ENCODE results near the gene TGFB1.
A peak's percentile ranks its signal among the peaks of the same experiment; 100 is the strongest.

Gene TGFB1

DNA sequence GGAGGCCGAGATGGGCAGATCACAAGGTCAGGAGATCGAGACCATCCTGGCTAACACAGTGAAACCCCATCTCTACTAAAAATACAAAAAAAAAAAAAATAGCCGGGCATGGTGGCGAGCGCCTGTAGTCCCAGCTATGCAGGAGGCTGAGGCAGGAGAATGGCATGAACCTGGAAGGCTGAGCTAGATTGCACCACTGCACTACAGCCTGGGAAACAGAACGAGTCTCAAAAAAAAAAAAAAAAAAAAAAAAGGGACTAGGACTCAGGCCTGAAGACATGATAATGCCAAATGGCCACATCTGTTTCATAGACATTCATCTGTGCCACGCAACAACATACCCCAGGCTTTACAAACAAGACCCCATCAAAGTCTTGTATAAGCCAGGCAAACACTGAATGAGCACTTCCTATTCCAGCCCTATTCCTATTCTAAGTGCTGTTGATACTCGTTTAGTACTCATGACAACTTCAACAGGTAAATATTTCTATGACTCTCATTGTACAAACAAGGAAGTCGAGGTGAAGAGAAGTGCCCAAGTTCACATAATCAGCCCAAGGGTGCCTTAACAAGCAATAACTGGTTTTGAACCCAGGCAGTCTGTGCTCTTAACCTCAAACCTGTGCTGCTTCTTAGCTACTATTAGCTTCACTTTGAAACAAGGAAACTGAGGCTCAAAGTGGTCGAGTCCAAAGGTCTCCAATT, 8.6 kb upstream of the TGFB1 start:
- Histone ChIP-seq H3K27me3 (ENCODE audit: insufficient read depth, insufficient read length) (no peaks in the 10 kb centered on the region), H3K9ac (ENCODE audit: insufficient read length, low read depth) (no peak overlapping the region), H3K4me1 (ENCODE audit: insufficient read depth, insufficient read length) (peaks cover 5% of the 10 kb centered on the region), H3K4me3 (ENCODE audit: insufficient read length, low read depth) (no peak overlapping the region), H3K9me3 (ENCODE audit: insufficient read depth, low read length) (no peaks in the 10 kb centered on the region), H3K36me3 (ENCODE audit: insufficient read depth, insufficient read length, low read length) (peaks cover 10% of the 10 kb centered on the region)
- TF ChIP-seq YY1 (IDR thresholded peaks at IDR 0.05; ENCODE audit: insufficient read depth, insufficient read length) = no peak
- DNase-seq (ENCODE audit: low read depth, low spot score) = no peak

DNA sequence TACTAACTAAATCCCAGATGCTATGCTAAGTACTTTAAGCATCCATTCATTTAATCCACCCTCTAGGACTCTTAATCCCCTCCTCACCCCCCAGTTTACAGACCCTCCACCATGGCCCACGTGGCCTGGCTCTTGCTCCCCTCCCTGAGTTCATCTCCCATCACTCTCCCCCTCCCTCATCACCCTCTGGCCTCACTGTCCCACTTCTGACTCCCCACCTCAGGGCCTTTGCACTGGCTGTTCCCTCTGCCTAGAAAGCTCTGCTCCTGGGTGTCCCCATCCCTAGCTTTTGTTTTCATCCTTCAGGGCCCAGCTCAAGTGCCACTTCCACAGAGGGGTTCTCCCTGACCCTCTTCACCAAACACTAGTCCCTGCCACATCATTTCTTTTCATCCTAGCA, 6.0 kb upstream of the TGFB1 start:
- DNase-seq (ENCODE audit: low read depth, low spot score) = no peak
- peaks cover 5% of the 10 kb centered on the region for H3K4me1 ChIP-seq (ENCODE audit: insufficient read depth, insufficient read length)
- H3K27me3 ChIP-seq (ENCODE audit: insufficient read depth, insufficient read length) = no peaks in the 10 kb centered on the region
- no peak overlapping the region for H3K4me3 ChIP-seq (ENCODE audit: insufficient read length, low read depth)
- H3K9me3 ChIP-seq (ENCODE audit: insufficient read depth, low read length) = no peaks in the 10 kb centered on the region
- no peak overlapping the region for H3K9ac ChIP-seq (ENCODE audit: insufficient read length, low read depth)
- H3K36me3 ChIP-seq (ENCODE audit: insufficient read depth, insufficient read length, low read length) = peaks cover 10% of the 10 kb centered on the region
- TF ChIP-seq ZNF274 (IDR thresholded peaks at IDR 0.05; ENCODE audit: low read depth, low read length) (no peak), SUZ12 (IDR thresholded peaks at IDR 0.05; ENCODE audit: extremely low read depth, insufficient read depth, insufficient read length) (no peak), YY1 (IDR thresholded peaks at IDR 0.05; ENCODE audit: insufficient read depth, insufficient read length) (no peak)

DNA sequence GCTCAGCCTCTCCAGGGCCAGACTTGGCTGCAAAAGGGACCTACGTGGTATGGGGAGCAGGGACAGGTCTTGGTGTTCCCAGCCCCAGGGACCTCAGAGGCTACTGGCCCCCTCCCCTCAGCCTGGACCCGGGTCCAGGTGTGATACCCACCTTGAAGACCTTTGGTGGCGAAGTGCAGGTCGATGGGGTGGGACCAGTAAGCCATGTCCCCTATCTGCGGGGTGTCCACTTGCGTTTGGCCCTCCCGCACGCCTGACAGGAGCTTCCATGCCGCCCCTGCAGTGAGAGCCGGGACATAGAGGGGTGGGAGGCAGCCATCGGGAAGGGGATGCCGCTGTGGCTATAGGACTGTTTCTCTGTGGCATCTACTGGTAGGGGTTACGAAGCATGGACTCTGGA, 4.0 kb upstream of the TGFB1 start:
- H3K36me3 ChIP-seq (ENCODE audit: insufficient read depth, insufficient read length, low read length) = peaks cover 12% of the 10 kb centered on the region
- H3K4me1 ChIP-seq (ENCODE audit: insufficient read depth, insufficient read length) = peaks cover 10% of the 10 kb centered on the region
- TF ChIP-seq ZNF274 (IDR thresholded peaks at IDR 0.05; ENCODE audit: low read depth, low read length) = no peak
- TF ChIP-seq YY1 (IDR thresholded peaks at IDR 0.05; ENCODE audit: insufficient read depth, insufficient read length) = no peak
- no peak for TF ChIP-seq SUZ12 (IDR thresholded peaks at IDR 0.05; ENCODE audit: extremely low read depth, insufficient read depth, insufficient read length)
- H3K4me3 ChIP-seq (ENCODE audit: insufficient read length, low read depth) = no peak overlapping the region
- H3K27me3 ChIP-seq (ENCODE audit: insufficient read depth, insufficient read length) = peaks cover 4% of the 10 kb centered on the region
- no peak overlapping the region for H3K9ac ChIP-seq (ENCODE audit: insufficient read length, low read depth)
- no peak for DNase-seq (ENCODE audit: low read depth, low spot score)
- no peaks in the 10 kb centered on the region for H3K9me3 ChIP-seq (ENCODE audit: insufficient read depth, low read length)

DNA sequence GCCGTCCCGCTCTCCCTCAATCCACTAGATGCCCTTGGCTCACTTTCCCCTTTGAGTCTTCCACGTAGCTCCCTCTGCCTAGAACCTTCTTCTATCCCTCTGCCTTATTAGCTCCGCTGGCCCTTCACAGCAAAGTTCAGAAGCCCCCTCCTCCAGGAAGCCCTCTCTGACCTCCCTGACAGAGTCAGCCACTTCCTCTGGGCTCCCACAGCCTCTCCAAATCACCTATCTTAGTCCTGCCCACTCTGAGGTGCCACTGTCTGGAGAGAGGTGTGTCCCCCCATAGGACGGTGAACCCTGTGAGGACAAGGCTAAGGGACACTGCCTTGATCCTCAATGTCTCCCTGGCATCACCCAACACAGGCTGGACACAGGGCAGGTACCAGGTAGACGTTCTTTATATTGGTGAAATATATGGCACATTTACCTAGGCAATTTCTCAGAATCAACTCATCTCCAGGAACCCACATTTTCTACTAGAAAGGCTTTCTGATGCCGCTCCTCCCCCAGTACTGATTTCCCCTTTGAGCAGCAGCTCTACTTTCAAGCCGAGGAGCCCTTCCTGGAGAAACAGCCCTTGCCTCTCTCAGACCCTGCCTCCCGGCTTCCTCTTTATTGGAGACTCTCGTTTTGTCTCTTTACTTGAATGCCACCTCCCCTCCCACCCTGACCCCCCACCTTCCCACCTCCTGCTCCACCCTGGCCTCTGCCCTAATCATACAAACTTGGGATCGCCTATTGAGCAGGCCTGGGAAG, 3.4 kb upstream of the TGFB1 start:
- H3K36me3 ChIP-seq (ENCODE audit: insufficient read depth, insufficient read length, low read length) = peaks cover 12% of the 10 kb centered on the region
- H3K4me3 ChIP-seq (ENCODE audit: insufficient read length, low read depth) = no peak overlapping the region
- no peaks in the 10 kb centered on the region for H3K9me3 ChIP-seq (ENCODE audit: insufficient read depth, low read length)
- DNase-seq (ENCODE audit: low read depth, low spot score) = no peak
- peaks cover 8% of the 10 kb centered on the region for H3K27me3 ChIP-seq (ENCODE audit: insufficient read depth, insufficient read length)
- no peak for TF ChIP-seq ZNF274 (IDR thresholded peaks at IDR 0.05; ENCODE audit: low read depth, low read length)
- TF ChIP-seq YY1 (IDR thresholded peaks at IDR 0.05; ENCODE audit: insufficient read depth, insufficient read length) = no peak
- no peak for TF ChIP-seq SUZ12 (IDR thresholded peaks at IDR 0.05; ENCODE audit: extremely low read depth, insufficient read depth, insufficient read length)
- H3K4me1 ChIP-seq (ENCODE audit: insufficient read depth, insufficient read length) = peaks cover 10% of the 10 kb centered on the region
- H3K9ac ChIP-seq (ENCODE audit: insufficient read length, low read depth) = no peak overlapping the region

DNA sequence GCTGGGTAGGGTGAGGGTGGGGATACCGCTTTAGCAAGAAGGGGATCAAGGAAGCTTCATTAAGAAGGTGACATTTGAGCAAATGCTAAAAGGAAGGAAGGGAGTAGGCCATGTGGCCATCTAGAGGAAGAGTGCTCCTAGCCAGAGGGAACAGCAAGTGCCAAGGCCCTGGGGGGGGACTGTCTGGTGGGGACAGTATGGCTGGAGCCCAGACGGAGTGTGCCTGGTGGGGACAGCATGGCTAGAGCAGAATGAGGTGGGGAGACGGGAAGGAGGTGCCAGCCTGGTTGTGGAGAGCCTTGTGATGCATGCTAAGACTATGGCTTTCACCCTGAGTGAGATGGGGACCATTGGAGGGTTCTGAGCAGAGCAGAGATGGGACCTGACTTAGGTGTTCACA, 2.1 kb upstream of the TGFB1 start:
- H3K4me1 ChIP-seq (ENCODE audit: insufficient read depth, insufficient read length) = peaks cover 13% of the 10 kb centered on the region
- peaks cover 21% of the 10 kb centered on the region for H3K27me3 ChIP-seq (ENCODE audit: insufficient read depth, insufficient read length)
- H3K9me3 ChIP-seq (ENCODE audit: insufficient read depth, low read length) = no peaks in the 10 kb centered on the region
- TF ChIP-seq SUZ12 (IDR thresholded peaks at IDR 0.05; ENCODE audit: extremely low read depth, insufficient read depth, insufficient read length) = no peak
- TF ChIP-seq YY1 (IDR thresholded peaks at IDR 0.05; ENCODE audit: insufficient read depth, insufficient read length) = no peak
- TF ChIP-seq ZNF274 (IDR thresholded peaks at IDR 0.05; ENCODE audit: low read depth, low read length) = no peak
- no peak overlapping the region for H3K9ac ChIP-seq (ENCODE audit: insufficient read length, low read depth)
- no peak overlapping the region for H3K4me3 ChIP-seq (ENCODE audit: insufficient read length, low read depth)
- DNase-seq (ENCODE audit: low read depth, low spot score) = no peak
- H3K36me3 ChIP-seq (ENCODE audit: insufficient read depth, insufficient read length, low read length) = peaks cover 7% of the 10 kb centered on the region

DNA sequence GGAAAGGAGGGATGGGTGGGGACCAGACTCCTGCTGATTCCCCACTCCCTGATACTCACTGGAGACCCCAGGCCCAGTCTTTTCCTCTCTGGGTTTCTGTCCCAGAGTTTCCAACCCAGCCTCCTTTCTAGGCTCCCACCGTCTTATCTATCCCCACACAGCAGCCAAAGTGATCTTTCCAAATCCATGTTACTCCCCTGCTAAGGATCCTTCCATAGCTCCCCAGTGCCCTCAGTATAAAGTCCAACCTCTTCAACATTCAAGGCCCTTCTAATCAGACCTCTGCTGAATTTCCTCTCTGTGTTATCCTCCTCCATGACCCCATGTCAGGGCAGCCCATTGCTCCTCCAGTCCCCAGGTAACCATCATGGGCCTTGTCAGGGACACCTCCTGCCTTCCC, 1.3 kb upstream of the TGFB1 start:
- Histone ChIP-seq H3K27me3 (ENCODE audit: insufficient read depth, insufficient read length) (peaks cover 26% of the 10 kb centered on the region), H3K9ac (ENCODE audit: insufficient read length, low read depth) (no peak overlapping the region), H3K4me1 (ENCODE audit: insufficient read depth, insufficient read length) (peaks cover 13% of the 10 kb centered on the region), H3K36me3 (ENCODE audit: insufficient read depth, insufficient read length, low read length) (peaks cover 7% of the 10 kb centered on the region), H3K4me3 (ENCODE audit: insufficient read length, low read depth) (no peak overlapping the region), H3K9me3 (ENCODE audit: insufficient read depth, low read length) (no peaks in the 10 kb centered on the region)
- DNase-seq (ENCODE audit: low read depth, low spot score) = no peak
- TF ChIP-seq YY1 (IDR thresholded peaks at IDR 0.05; ENCODE audit: insufficient read depth, insufficient read length) (no peak), ZNF274 (IDR thresholded peaks at IDR 0.05; ENCODE audit: low read depth, low read length) (no peak), SUZ12 (IDR thresholded peaks at IDR 0.05; ENCODE audit: extremely low read depth, insufficient read depth, insufficient read length) (no peak)

DNA sequence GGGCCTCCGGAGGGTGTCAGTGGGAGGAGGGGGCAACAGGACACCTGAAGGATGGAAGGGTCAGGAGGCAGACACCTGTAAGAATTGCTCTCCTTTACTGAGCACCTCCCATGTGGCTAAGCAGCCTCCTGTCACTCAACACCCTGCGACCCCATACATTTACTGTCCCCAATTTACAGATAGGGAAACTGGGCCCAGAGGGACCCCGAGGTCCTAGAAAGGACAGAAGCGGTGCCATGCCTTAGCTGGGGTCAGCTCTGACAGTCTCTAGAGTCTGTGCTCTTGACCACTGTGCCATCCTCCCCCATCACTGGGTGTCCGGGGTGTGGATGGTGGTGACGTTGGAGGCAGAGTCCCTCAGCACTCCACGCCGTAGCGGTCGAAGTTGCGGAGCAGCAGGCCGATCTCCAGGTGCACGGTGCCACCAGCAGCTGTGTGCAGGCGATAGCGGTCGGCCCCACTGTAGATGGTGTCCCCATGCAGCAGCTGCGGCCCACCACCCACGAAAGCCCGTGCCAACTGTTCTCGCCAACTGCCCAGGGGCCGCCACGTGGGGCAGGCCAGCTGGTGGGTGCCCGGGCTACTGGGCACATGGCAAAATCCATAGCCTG, 726 bp upstream of the TGFB1 start:
- TF ChIP-seq SUZ12 (IDR thresholded peaks at IDR 0.05; ENCODE audit: extremely low read depth, insufficient read depth, insufficient read length) (no peak), ZNF274 (IDR thresholded peaks at IDR 0.05; ENCODE audit: low read depth, low read length) (no peak), YY1 (IDR thresholded peaks at IDR 0.05; ENCODE audit: insufficient read depth, insufficient read length) (no peak)
- Histone ChIP-seq H3K4me3 (ENCODE audit: insufficient read length, low read depth) (peak overlapping the region; percentile 27), H3K4me1 (ENCODE audit: insufficient read depth, insufficient read length) (peaks cover 13% of the 10 kb centered on the region), H3K36me3 (ENCODE audit: insufficient read depth, insufficient read length, low read length) (peaks cover 7% of the 10 kb centered on the region), H3K27me3 (ENCODE audit: insufficient read depth, insufficient read length) (peaks cover 26% of the 10 kb centered on the region), H3K9me3 (ENCODE audit: insufficient read depth, low read length) (no peaks in the 10 kb centered on the region), H3K9ac (ENCODE audit: insufficient read length, low read depth) (peak overlapping the region; percentile 70)
- DNase-seq (ENCODE audit: low read depth, low spot score) = no peak

All from NT2/D1 (cell line).